HEK293T (cell line): ENCODE measurements around the gene AHDC1.

Source experiments
- ARNT ChIP-seq: fragments of 450-650 bp; IDR thresholded peaks from 2 replicates; pipeline ENCODE4 v1.6.1; 2017; ENCODE audit warnings: mild to moderate bottlenecking
- FOXA1 ChIP-seq: fragments of 450-650 bp; IDR thresholded peaks from 2 replicates; pipeline ENCODE4 v1.6.1; 2016; ENCODE audit warnings: mild to moderate bottlenecking
- FOXK2 ChIP-seq: fragments of 450-650 bp; IDR thresholded peaks from 2 replicates; pipeline ENCODE4 v1.6.1; 2016; ENCODE audit warnings: mild to moderate bottlenecking
- FOXM1 ChIP-seq: fragments of 450-650 bp; IDR thresholded peaks from 2 replicates; pipeline ENCODE4 v1.6.1; 2017; ENCODE audit warnings: mild to moderate bottlenecking, borderline replicate concordance
- HDGF ChIP-seq: fragments of 450-650 bp; IDR thresholded peaks from 2 replicates; pipeline ENCODE4 v1.6.1; 2017; ENCODE audit warnings: antibody characterized with exemption, borderline replicate concordance
- L3MBTL2 ChIP-seq: fragments of 450-650 bp; conservative IDR thresholded peaks from 2 replicates; pipeline ENCODE4 v1.6.1; 2016; ENCODE audit warnings: mild to moderate bottlenecking
- LEF1 ChIP-seq: fragments of 450-650 bp; IDR thresholded peaks from 2 replicates; pipeline ENCODE4 v1.6.1; 2017; ENCODE audit warnings: mild to moderate bottlenecking, borderline replicate concordance
- SP1 ChIP-seq: fragments of 450-650 bp; IDR thresholded peaks from 2 replicates; pipeline ENCODE4 v1.6.1; 2017
- SUZ12 ChIP-seq: fragments of 450-650 bp; IDR thresholded peaks from 2 replicates; pipeline ENCODE4 v1.6.1; 2016; ENCODE audit warnings: mild to moderate bottlenecking
- TARDBP ChIP-seq: fragments of 450-650 bp; IDR thresholded peaks from 2 replicates; pipeline ENCODE4 v1.6.1; 2016

DNA sequence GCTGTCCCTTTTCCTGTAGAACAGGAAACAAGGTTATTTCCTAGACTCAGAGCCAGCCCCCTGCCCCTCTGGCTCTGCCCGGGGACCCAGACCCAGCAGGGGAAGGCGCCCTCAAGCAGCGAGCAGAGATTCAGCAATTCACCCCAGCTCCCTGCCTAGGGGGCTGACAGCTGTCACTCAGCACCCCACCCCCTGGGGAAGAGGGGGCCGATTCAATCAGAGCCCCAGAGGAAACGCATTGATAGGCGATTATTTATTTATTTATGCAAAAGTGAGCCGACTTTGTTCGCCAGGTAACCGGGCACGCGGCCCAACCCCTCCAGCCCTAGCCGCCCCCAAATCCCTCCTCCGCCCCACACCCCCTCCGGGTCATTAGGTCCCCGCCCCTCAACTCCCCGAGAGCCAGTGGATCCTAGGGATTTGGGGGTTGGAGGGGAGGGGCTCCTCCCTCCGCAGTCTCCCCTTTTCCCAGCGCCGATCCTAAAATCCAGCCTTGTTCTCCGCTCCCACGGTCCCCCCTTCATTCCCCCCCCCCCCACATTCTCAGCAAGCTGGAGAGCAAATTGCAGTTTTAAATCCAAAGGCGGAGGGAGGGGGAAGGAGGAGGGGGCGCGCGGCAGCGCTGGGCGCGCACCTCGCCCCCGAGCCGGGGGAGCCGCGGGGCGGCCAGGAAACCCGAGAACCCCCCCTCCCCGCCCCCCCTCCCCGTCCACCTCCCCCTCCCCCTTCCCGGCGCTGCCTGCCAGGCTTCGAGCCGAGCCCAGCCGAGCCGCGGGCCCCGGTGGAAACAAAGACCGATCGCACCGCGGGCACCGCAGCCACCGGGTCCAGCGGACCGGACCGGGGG lies 1.3 kb downstream of the AHDC1 start:
- no peak for TF ChIP-seq FOXA1
- TF ChIP-seq FOXK2 = no peak
- no peak for TF ChIP-seq LEF1
- no peak for TF ChIP-seq L3MBTL2
- no peak for TF ChIP-seq FOXM1
- no peak for TF ChIP-seq HDGF
- no peak for TF ChIP-seq SP1
- no peak for TF ChIP-seq TARDBP
- no peak for TF ChIP-seq ARNT
- TF ChIP-seq SUZ12 = no peak
